K562 (cell line): ENCODE results near the gene IQUB. TPM values are rescaled to one million over a fixed set of nuclear protein-coding genes. Genes with fewer than 3 reads are reported as not detected.

Experiments used
- HDAC1 ChIP-seq, 2 experiments: fragments of 450-650 bp; IDR thresholded peaks; 2 replicates each; pipeline ENCODE4 v1.6.1; 2016 to 2017; ENCODE audit warnings: inconsistent platforms in 1 of 2, mild to moderate bottlenecking in 1 of 2, moderate library complexity in 1 of 2
- HNRNPLL ChIP-seq: fragments of 200-400 bp; formaldehyde crosslinking; IDR thresholded peaks from 2 replicates; pipeline ENCODE4 v1.6.1; 2017; ENCODE audit warnings: low read length, low read depth, mild to moderate bottlenecking; ENCODE audit not compliant: poor library complexity, severe bottlenecking
- KDM1A ChIP-seq, 2 experiments: fragments of 450-650 bp; IDR thresholded peaks; 2 replicates each; pipeline ENCODE4 v1.6.1; 2016; ENCODE audit warnings: mild to moderate bottlenecking in 2 of 2
- KLF6 ChIP-seq: fragments of 250-450 bp; sonication (Bioruptor Pico); IDR thresholded peaks from 2 replicates; pipeline ENCODE4 v1.4.0; 2020; ENCODE audit warnings: mild to moderate bottlenecking, moderate library complexity, borderline replicate concordance
- MED1 ChIP-seq: sonication (generic); formaldehyde crosslinking; IDR thresholded peaks from 2 replicates; pipeline ENCODE4 v1.8.1; 2023; ENCODE audit warnings: missing genetic modification reagents, borderline replicate concordance
- PHF8 ChIP-seq: fragments of 200-600 bp; sonication (generic); IDR thresholded peaks from 2 replicates; pipeline ENCODE4 v1.6.1; 2012; ENCODE audit warnings: mixed run types, mild to moderate bottlenecking, inconsistent platforms, low read length, moderate library complexity, borderline replicate concordance
- POLR3A ChIP-seq: IDR thresholded peaks from 2 replicates; pipeline ENCODE4 v1.6.1; 2011; ENCODE audit warnings: borderline replicate concordance, mild to moderate bottlenecking, moderate library complexity; ENCODE audit not compliant: insufficient read length, insufficient read depth; ENCODE audit errors: extremely low read depth
- RNF2 ChIP-seq: sonication (generic); IDR thresholded peaks from 2 replicates; pipeline ENCODE4 v1.6.1; 2016
- SAFB2 ChIP-seq: fragments of 200-400 bp; formaldehyde crosslinking; IDR thresholded peaks from 2 replicates; pipeline ENCODE4 v1.6.1; 2018; ENCODE audit warnings: borderline replicate concordance, low read length, low read depth, moderate library complexity; ENCODE audit not compliant: severe bottlenecking
- polyA plus RNA-seq, 8 experiments: library from polyadenylated mRNA; depleted of rRNA in 4 of 8; stranded (reverse) in 5 of 8; unstranded in 3 of 8; fragments of >200 nt; fragmentation: Nextera tagmentation in 2 of 8; fragmentation: Illumina TruSeq in 1 of 8; extraction: Ambion mirVana in 2 of 8; extraction: Trizol in 1 of 8; gene quantifications; 2 replicates each; pipeline versions ENCODE4 v1.2.1 to v1.2.3, GENCODE V29; 2011 to 2014; ENCODE audit warnings: inconsistent platforms in 1 of 8, missing spikeins in 1 of 8
- total RNA-seq, 7 experiments: library from RNA; depleted of rRNA in 6 of 7; stranded (reverse); fragments of >200 nt in 6 of 7; fragmentation: Illumina TruSeq in 2 of 7; extraction: Trizol in 2 of 7; gene quantifications; 2 replicates each; pipeline versions ENCODE4 v1.2.1 to v1.2.3, GENCODE V29; 2011 to 2021; ENCODE audit warnings: low replicate concordance in 1 of 7
- TF ChIP-seq, protein P1 (sequence below): sonication (generic); formaldehyde crosslinking; IDR thresholded peaks from 2 replicates; pipeline ENCODE4 v1.8.0; 2023; ENCODE audit warnings: missing genetic modification reagents, mild to moderate bottlenecking, borderline replicate concordance
- TF ChIP-seq, protein P2 (sequence below): fragments of 450-650 bp; formaldehyde crosslinking; IDR thresholded peaks from 2 replicates; pipeline ENCODE4 v1.4.0; 2020; ENCODE audit warnings: mild to moderate bottlenecking, moderate library complexity
- TF ChIP-seq, protein P3 (sequence below), 2 experiments: fragments of 150-350 bp in 1 of 2; IDR thresholded peaks; 2 replicates each; pipeline ENCODE4 v1.6.1; 2012 to 2016; ENCODE audit warnings: low read depth in 2 of 2, low read length in 2 of 2, mild to moderate bottlenecking in 1 of 2, moderate library complexity in 1 of 2
- TF ChIP-seq, protein P4 (sequence below): fragments of 250-450 bp; sonication (Bioruptor Pico); IDR thresholded peaks from 2 replicates; pipeline ENCODE4 v1.4.0; 2020; ENCODE audit warnings: mild to moderate bottlenecking, moderate library complexity

IQUB gene
- total and polyA plus RNA-seq, 9 of the 15 experiments (the other 6 are each of a cell fraction or from before 2014, with no cell fraction given) = 0.62 to 2.6 (median 1.4) TPM

DNA sequence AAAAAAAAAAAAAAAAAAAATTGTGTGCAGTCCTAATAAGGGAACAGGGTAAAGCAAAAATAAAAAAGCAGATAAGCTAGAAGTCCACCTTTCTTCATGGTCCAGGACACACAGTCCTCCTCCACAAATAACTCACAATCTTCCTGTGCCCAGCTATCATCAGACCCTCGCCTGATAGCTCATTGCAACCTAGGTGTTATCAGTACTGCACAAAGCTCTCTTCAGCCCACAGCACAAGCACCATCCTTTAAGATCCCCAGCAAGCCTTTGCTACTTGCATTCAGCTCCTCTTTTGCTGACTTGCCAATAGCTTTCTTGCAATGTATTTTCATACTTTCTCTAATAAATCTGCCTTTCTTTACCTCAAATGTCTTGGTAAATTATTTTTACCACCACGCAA is 18.2 kb upstream of the IQUB start (continued):
- TF ChIP-seq, protein P1, sequence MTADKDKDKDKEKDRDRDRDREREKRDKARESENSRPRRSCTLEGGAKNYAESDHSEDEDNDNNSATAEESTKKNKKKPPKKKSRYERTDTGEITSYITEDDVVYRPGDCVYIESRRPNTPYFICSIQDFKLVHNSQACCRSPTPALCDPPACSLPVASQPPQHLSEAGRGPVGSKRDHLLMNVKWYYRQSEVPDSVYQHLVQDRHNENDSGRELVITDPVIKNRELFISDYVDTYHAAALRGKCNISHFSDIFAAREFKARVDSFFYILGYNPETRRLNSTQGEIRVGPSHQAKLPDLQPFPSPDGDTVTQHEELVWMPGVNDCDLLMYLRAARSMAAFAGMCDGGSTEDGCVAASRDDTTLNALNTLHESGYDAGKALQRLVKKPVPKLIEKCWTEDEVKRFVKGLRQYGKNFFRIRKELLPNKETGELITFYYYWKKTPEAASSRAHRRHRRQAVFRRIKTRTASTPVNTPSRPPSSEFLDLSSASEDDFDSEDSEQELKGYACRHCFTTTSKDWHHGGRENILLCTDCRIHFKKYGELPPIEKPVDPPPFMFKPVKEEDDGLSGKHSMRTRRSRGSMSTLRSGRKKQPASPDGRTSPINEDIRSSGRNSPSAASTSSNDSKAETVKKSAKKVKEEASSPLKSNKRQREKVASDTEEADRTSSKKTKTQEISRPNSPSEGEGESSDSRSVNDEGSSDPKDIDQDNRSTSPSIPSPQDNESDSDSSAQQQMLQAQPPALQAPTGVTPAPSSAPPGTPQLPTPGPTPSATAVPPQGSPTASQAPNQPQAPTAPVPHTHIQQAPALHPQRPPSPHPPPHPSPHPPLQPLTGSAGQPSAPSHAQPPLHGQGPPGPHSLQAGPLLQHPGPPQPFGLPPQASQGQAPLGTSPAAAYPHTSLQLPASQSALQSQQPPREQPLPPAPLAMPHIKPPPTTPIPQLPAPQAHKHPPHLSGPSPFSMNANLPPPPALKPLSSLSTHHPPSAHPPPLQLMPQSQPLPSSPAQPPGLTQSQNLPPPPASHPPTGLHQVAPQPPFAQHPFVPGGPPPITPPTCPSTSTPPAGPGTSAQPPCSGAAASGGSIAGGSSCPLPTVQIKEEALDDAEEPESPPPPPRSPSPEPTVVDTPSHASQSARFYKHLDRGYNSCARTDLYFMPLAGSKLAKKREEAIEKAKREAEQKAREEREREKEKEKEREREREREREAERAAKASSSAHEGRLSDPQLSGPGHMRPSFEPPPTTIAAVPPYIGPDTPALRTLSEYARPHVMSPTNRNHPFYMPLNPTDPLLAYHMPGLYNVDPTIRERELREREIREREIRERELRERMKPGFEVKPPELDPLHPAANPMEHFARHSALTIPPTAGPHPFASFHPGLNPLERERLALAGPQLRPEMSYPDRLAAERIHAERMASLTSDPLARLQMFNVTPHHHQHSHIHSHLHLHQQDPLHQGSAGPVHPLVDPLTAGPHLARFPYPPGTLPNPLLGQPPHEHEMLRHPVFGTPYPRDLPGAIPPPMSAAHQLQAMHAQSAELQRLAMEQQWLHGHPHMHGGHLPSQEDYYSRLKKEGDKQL = no peak
- TF ChIP-seq, protein P2, sequence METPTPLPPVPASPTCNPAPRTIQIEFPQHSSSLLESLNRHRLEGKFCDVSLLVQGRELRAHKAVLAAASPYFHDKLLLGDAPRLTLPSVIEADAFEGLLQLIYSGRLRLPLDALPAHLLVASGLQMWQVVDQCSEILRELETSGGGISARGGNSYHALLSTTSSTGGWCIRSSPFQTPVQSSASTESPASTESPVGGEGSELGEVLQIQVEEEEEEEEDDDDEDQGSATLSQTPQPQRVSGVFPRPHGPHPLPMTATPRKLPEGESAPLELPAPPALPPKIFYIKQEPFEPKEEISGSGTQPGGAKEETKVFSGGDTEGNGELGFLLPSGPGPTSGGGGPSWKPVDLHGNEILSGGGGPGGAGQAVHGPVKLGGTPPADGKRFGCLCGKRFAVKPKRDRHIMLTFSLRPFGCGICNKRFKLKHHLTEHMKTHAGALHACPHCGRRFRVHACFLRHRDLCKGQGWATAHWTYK (CRISPR knock-in tag) = no peak
- no peak for TF ChIP-seq POLR3A
- TF ChIP-seq, protein P3, sequence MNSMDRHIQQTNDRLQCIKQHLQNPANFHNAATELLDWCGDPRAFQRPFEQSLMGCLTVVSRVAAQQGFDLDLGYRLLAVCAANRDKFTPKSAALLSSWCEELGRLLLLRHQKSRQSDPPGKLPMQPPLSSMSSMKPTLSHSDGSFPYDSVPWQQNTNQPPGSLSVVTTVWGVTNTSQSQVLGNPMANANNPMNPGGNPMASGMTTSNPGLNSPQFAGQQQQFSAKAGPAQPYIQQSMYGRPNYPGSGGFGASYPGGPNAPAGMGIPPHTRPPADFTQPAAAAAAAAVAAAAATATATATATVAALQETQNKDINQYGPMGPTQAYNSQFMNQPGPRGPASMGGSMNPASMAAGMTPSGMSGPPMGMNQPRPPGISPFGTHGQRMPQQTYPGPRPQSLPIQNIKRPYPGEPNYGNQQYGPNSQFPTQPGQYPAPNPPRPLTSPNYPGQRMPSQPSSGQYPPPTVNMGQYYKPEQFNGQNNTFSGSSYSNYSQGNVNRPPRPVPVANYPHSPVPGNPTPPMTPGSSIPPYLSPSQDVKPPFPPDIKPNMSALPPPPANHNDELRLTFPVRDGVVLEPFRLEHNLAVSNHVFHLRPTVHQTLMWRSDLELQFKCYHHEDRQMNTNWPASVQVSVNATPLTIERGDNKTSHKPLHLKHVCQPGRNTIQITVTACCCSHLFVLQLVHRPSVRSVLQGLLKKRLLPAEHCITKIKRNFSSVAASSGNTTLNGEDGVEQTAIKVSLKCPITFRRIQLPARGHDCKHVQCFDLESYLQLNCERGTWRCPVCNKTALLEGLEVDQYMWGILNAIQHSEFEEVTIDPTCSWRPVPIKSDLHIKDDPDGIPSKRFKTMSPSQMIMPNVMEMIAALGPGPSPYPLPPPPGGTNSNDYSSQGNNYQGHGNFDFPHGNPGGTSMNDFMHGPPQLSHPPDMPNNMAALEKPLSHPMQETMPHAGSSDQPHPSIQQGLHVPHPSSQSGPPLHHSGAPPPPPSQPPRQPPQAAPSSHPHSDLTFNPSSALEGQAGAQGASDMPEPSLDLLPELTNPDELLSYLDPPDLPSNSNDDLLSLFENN (IDR thresholded peaks at IDR 0.05; ENCODE audit: low read depth in 2 of 2, low read length in 2 of 2) = peak in 1 of 2 experiments; percentile 31; a peak in 1 of 4 replicates
- TF ChIP-seq PHF8 = no peak
- TF ChIP-seq MED1 (CRISPR knock-in tag) = no peak
- TF ChIP-seq, protein P4, sequence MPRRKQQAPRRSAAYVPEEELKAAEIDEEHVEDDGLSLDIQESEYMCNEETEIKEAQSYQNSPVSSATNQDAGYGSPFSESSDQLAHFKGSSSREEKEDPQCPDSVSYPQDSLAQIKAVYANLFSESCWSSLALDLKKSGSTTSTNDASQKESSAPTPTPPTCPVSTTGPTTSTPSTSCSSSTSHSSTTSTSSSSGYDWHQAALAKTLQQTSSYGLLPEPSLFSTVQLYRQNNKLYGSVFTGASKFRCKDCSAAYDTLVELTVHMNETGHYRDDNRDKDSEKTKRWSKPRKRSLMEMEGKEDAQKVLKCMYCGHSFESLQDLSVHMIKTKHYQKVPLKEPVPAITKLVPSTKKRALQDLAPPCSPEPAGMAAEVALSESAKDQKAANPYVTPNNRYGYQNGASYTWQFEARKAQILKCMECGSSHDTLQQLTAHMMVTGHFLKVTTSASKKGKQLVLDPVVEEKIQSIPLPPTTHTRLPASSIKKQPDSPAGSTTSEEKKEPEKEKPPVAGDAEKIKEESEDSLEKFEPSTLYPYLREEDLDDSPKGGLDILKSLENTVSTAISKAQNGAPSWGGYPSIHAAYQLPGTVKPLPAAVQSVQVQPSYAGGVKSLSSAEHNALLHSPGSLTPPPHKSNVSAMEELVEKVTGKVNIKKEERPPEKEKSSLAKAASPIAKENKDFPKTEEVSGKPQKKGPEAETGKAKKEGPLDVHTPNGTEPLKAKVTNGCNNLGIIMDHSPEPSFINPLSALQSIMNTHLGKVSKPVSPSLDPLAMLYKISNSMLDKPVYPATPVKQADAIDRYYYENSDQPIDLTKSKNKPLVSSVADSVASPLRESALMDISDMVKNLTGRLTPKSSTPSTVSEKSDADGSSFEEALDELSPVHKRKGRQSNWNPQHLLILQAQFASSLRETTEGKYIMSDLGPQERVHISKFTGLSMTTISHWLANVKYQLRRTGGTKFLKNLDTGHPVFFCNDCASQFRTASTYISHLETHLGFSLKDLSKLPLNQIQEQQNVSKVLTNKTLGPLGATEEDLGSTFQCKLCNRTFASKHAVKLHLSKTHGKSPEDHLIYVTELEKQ (CRISPR knock-in tag) = no peak
- no peak for TF ChIP-seq KLF6 (CRISPR knock-in tag)
- no peak for TF ChIP-seq HNRNPLL
- peak; percentile 47 to 62; a peak in 2 of 4 replicates for TF ChIP-seq KDM1A (IDR thresholded peaks at IDR 0.05)
- no peak for TF ChIP-seq SAFB2
- peak; percentile 47; the same call in 1 of the 2 replicates for TF ChIP-seq RNF2
- peak in 1 of 2 experiments; percentile 65; a peak in 1 of 4 replicates for TF ChIP-seq HDAC1 (IDR thresholded peaks at IDR 0.05)
